ENCODE measurements around the gene TSFM.

DNA sequence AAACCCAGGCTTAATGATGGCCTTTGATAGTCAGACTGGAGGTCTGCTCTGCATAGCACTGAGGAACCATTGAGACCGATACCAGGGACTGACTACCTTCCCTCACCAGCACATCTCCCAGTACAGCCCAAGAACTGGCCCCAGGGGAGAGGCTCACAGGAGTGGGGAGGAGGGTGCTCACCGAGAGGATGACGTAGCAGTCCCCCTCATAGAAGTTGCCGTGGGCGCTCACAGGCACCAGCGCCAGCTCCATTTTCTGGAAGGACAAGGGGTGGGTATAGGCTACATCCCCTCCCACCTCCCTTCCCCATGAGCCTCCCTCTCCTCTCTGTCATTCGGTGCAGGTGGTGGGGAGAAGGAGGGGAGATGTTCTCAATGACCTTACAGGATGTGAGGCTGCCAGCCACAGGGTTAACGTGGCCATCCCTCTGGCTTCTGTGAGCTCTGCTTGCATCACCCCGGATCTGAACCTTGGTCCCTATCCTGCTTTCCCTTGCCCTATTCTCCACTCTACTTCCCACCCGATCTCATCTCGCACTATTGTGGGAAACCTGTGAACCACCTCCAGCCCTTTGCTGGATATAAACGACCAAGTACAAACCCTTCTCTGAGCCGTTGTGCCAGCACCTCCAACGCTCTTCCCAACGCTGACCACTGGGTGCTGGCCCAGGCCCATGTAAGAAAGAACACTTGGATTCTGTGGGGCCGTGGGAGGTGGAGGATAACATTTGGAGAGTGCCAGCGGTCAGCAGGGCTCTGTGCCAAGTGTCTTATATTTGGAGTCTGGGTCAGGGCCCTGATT is 31.6 kb downstream of the TSFM start:
- no peak for TF ChIP-seq CHD1 (IDR thresholded peaks at IDR 0.05; ENCODE audit: low read depth, low read length)
- TF ChIP-seq, protein P1, sequence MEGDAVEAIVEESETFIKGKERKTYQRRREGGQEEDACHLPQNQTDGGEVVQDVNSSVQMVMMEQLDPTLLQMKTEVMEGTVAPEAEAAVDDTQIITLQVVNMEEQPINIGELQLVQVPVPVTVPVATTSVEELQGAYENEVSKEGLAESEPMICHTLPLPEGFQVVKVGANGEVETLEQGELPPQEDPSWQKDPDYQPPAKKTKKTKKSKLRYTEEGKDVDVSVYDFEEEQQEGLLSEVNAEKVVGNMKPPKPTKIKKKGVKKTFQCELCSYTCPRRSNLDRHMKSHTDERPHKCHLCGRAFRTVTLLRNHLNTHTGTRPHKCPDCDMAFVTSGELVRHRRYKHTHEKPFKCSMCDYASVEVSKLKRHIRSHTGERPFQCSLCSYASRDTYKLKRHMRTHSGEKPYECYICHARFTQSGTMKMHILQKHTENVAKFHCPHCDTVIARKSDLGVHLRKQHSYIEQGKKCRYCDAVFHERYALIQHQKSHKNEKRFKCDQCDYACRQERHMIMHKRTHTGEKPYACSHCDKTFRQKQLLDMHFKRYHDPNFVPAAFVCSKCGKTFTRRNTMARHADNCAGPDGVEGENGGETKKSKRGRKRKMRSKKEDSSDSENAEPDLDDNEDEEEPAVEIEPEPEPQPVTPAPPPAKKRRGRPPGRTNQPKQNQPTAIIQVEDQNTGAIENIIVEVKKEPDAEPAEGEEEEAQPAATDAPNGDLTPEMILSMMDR (conservative IDR thresholded peaks at IDR 0.05; ENCODE audit: low read depth, low read length): no peak
- TF ChIP-seq MAFK (IDR thresholded peaks at IDR 0.05; ENCODE audit: low read depth, low read length): no peak
